G401 (cell line): ENCODE data around the gene HSD3B2. TPM values are rescaled to one million over a fixed set of nuclear protein-coding genes. Genes with fewer than 3 reads are reported as not detected.

Source experiments
- total RNA-seq: library from RNA; depleted of rRNA; stranded (reverse); fragments of >200 nt; shearing (Covaris generic); gene quantifications from 2 replicates; pipeline ENCODE4 v1.2.3, GENCODE V29; 2014; rRNA removed

HSD3B2 gene
- total RNA-seq, 1 experiment from 2014 or later, result not detected

Other genes starting within 250 kb of the HSD3B2 start
- not detected in 2 replicates for gene HAO2, start 46.4 kb upstream of the HSD3B2 start, total RNA-seq
- gene HSD3B1, start 92.1 kb downstream of the HSD3B2 start, total RNA-seq, result not detected in 2 replicates
- gene ZNF697, start 233.1 kb downstream of the HSD3B2 start, total RNA-seq, result 2.6 and 4.5 TPM in 2 replicates